ENCODE data around the gene RABEP1.

DNA sequence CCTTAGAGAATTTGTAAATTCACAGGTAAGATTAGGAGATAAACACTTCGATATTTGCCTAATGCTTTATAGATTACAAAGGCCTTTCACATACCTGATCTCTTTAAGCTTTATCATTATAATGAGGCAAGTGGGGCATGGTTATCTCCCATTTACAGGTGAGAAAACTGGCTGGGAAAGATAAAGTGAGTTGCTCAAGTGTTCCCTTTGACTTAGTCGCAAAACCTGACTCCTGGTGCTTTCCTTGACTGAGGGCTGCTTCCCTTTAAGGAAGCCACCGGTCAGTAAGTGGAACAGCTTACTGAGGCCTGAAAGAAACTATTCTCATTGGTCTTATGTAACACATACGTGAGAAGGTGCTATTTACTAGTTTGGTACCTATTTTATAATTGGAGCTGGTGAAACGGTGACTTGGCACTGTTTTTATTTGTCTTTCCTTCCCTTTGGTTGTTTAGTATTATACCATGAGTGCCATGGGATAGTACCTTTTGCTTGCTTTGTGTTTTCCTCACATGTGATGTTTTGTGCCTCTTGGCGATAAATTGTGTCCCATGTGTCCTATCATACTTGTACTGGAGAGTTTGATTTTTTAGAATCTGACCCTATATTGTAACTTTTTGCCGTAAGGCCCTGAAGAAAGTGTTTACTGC is 80.2 kb downstream of the RABEP1 start:
- TF ChIP-seq, protein P1, sequence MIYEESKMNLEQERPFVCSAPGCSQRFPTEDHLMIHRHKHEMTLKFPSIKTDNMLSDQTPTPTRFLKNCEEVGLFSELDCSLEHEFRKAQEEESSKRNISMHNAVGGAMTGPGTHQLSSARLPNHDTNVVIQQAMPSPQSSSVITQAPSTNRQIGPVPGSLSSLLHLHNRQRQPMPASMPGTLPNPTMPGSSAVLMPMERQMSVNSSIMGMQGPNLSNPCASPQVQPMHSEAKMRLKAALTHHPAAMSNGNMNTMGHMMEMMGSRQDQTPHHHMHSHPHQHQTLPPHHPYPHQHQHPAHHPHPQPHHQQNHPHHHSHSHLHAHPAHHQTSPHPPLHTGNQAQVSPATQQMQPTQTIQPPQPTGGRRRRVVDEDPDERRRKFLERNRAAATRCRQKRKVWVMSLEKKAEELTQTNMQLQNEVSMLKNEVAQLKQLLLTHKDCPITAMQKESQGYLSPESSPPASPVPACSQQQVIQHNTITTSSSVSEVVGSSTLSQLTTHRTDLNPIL (CRISPR knock-in tag; IDR thresholded peaks at IDR 0.05; ENCODE audit: low read depth): no peak
- no peak for TF ChIP-seq ZFP3 (CRISPR knock-in tag; IDR thresholded peaks at IDR 0.05)
- no peak for TF ChIP-seq ESRRG (CRISPR knock-in tag; IDR thresholded peaks at IDR 0.05)
- TF ChIP-seq BACH2 (CRISPR knock-in tag; IDR thresholded peaks at IDR 0.05; ENCODE audit: borderline replicate concordance): no peak
- TF ChIP-seq OSR1 (CRISPR knock-in tag; IDR thresholded peaks at IDR 0.05): no peak

Data from SK-N-SH treated with all-trans-retinoic acid at 6 μM for 48 hours (cell line).